WTC11 (cell line): ENCODE measurements around the gene PARS2. TPM values are rescaled to one million over a fixed set of nuclear protein-coding genes. Genes with fewer than 3 reads are reported as not detected.

Source experiments
- ATAC-seq: fragments of 200-7000 bp; cut with Tn5 transposase; 2 replicates; pipeline ENCODE4 v1.10.0; 2021; ENCODE audit warnings: mild to moderate bottlenecking, moderate library complexity
- CTCF ChIA-PET: fragments of 300-600 bp; sonication (Branson Sonifier 250); formaldehyde crosslinking; loops from one replicate; lab custom pipeline; 2021; ENCODE audit warnings: antibody characterized with exemption; lab: Charles Lee
- POLR2A ChIA-PET: fragments of 350-600 bp; sonication (Branson Sonifier 250); formaldehyde crosslinking; loops from one replicate; lab custom pipeline; 2021; ENCODE audit warnings: antibody characterized with exemption; lab: Charles Lee
- DNase-seq: peaks from one replicate; pipeline ENCODE4 v3.0.0; 2021; ENCODE audit warnings: low spot score
- H3K27ac Mint-ChIP-seq: 2 replicates; pipeline ENCODE4 v1.8.0; 2021; ENCODE audit warnings: mixed read lengths
- H3K27me3 Mint-ChIP-seq: 2 replicates; pipeline ENCODE4 v1.8.0; 2021; ENCODE audit warnings: low read depth, mild to moderate bottlenecking, moderate library complexity, mixed read lengths
- H3K36me3 Mint-ChIP-seq: 2 replicates; pipeline ENCODE4 v1.8.0; 2021; ENCODE audit warnings: mixed read lengths
- H3K4me1 Mint-ChIP-seq: 2 replicates; pipeline ENCODE4 v1.8.0; 2022; ENCODE audit warnings: mixed read lengths
- H3K4me3 Mint-ChIP-seq: 2 replicates; pipeline ENCODE4 v1.8.0; 2021; ENCODE audit warnings: mild to moderate bottlenecking, moderate library complexity, mixed read lengths
- H3K9me3 Mint-ChIP-seq: 2 replicates; pipeline ENCODE4 v1.8.0; 2021; ENCODE audit warnings: mixed read lengths
- ATF1 ChIP-seq: sonication (generic); formaldehyde crosslinking; IDR thresholded peaks from 2 replicates; pipeline ENCODE4 v1.8.1; 2023; ENCODE audit warnings: mild to moderate bottlenecking, moderate library complexity, missing genetic modification reagents
- ATF3 ChIP-seq: sonication (generic); formaldehyde crosslinking; conservative IDR thresholded peaks from 2 replicates; pipeline ENCODE4 v1.8.1; 2022; ENCODE audit warnings: mild to moderate bottlenecking, missing genetic modification reagents
- CBFB ChIP-seq: sonication (generic); formaldehyde crosslinking; IDR thresholded peaks from 2 replicates; pipeline ENCODE4 v1.8.1; 2022; ENCODE audit warnings: mild to moderate bottlenecking, low read depth, missing genetic modification reagents
- ESRRA ChIP-seq: sonication (generic); formaldehyde crosslinking; IDR thresholded peaks from 2 replicates; pipeline ENCODE4 v1.8.1; 2022; ENCODE audit warnings: mild to moderate bottlenecking, missing genetic modification reagents, borderline replicate concordance
- FOXJ3 ChIP-seq: sonication (generic); formaldehyde crosslinking; IDR thresholded peaks from 2 replicates; pipeline ENCODE4 v1.9.0; 2021; ENCODE audit warnings: missing genetic modification reagents, mild to moderate bottlenecking, borderline replicate concordance
- GABPB1 ChIP-seq: sonication (generic); formaldehyde crosslinking; IDR thresholded peaks from 2 replicates; pipeline ENCODE4 v1.8.1; 2023; ENCODE audit warnings: mild to moderate bottlenecking, missing genetic modification reagents
- GRHL2 ChIP-seq: fragments of 250-450 bp; sonication (Bioruptor Pico); IDR thresholded peaks from 2 replicates; pipeline ENCODE4 v1.8.0; 2022; ENCODE audit warnings: mild to moderate bottlenecking, moderate library complexity; ENCODE audit not compliant: insufficient replicate concordance, severe bottlenecking
- NR1H2 ChIP-seq: sonication (generic); formaldehyde crosslinking; IDR thresholded peaks from 2 replicates; pipeline ENCODE4 v1.9.0; 2021; ENCODE audit warnings: mild to moderate bottlenecking, moderate library complexity, missing genetic modification reagents
- ZNF121 ChIP-seq: sonication (generic); formaldehyde crosslinking; IDR thresholded peaks from 2 replicates; pipeline ENCODE4 v1.8.0; 2023; ENCODE audit warnings: missing genetic modification reagents
- ZNF138 ChIP-seq: sonication (generic); formaldehyde crosslinking; conservative IDR thresholded peaks from 2 replicates; pipeline ENCODE4 v1.8.1; 2022; ENCODE audit warnings: mild to moderate bottlenecking, moderate library complexity, missing genetic modification reagents
- ZNF263 ChIP-seq: sonication (generic); formaldehyde crosslinking; IDR thresholded peaks from 2 replicates; pipeline ENCODE4 v1.8.1; 2022; ENCODE audit warnings: low read depth, mild to moderate bottlenecking, moderate library complexity, missing genetic modification reagents
- ZNF317 ChIP-seq: sonication (generic); formaldehyde crosslinking; IDR thresholded peaks from 2 replicates; pipeline ENCODE4 v1.8.1; 2023; ENCODE audit warnings: low read depth, mild to moderate bottlenecking, moderate library complexity, missing genetic modification reagents, borderline replicate concordance
- ZNF396 ChIP-seq: fragments of 250-450 bp; sonication (Bioruptor Pico); IDR thresholded peaks from 2 replicates; pipeline ENCODE4 v1.8.0; 2021; ENCODE audit warnings: mild to moderate bottlenecking, moderate library complexity, borderline replicate concordance
- ZNF532 ChIP-seq: fragments of 250-450 bp; sonication (Bioruptor Pico); IDR thresholded peaks from 2 replicates; pipeline ENCODE4 v1.9.0; 2021; ENCODE audit warnings: mild to moderate bottlenecking, borderline replicate concordance
- total RNA-seq: library from RNA; stranded (reverse); gene quantifications from 3 replicates; pipeline ENCODE4 v1.2.3, GENCODE V29; 2021
- TF ChIP-seq, protein P1 (sequence below): sonication (generic); formaldehyde crosslinking; IDR thresholded peaks from 2 replicates; pipeline ENCODE4 v1.8.0; 2023; ENCODE audit warnings: missing genetic modification reagents
- TF ChIP-seq, protein P2 (sequence below): sonication (generic); formaldehyde crosslinking; IDR thresholded peaks from 2 replicates; pipeline ENCODE4 v1.8.1; 2022; ENCODE audit warnings: low read depth, mild to moderate bottlenecking, moderate library complexity, missing genetic modification reagents, borderline replicate concordance
- TF ChIP-seq, protein P3 (sequence below): sonication (generic); formaldehyde crosslinking; IDR thresholded peaks from 2 replicates; pipeline ENCODE4 v1.8.1; 2023; ENCODE audit warnings: mild to moderate bottlenecking, missing genetic modification reagents, moderate library complexity

The PARS2 gene
- total RNA-seq, 1 experiment from 2014 or later: 11.5 TPM

- no peaks in the 10 kb centered on the region for H3K9me3 Mint-ChIP-seq
- TF ChIP-seq ZNF396 (CRISPR knock-in tag): no peak
- no peak for TF ChIP-seq NR1H2 (CRISPR knock-in tag)
- TF ChIP-seq, protein P1, sequence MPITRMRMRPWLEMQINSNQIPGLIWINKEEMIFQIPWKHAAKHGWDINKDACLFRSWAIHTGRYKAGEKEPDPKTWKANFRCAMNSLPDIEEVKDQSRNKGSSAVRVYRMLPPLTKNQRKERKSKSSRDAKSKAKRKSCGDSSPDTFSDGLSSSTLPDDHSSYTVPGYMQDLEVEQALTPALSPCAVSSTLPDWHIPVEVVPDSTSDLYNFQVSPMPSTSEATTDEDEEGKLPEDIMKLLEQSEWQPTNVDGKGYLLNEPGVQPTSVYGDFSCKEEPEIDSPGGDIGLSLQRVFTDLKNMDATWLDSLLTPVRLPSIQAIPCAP (CRISPR knock-in tag): no peak
- no peak for TF ChIP-seq ZNF138 (CRISPR knock-in tag)
- TF ChIP-seq, protein P2, sequence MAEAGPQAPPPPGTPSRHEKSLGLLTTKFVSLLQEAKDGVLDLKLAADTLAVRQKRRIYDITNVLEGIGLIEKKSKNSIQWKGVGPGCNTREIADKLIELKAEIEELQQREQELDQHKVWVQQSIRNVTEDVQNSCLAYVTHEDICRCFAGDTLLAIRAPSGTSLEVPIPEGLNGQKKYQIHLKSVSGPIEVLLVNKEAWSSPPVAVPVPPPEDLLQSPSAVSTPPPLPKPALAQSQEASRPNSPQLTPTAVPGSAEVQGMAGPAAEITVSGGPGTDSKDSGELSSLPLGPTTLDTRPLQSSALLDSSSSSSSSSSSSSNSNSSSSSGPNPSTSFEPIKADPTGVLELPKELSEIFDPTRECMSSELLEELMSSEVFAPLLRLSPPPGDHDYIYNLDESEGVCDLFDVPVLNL (CRISPR knock-in tag): no peak
- no peak for TF ChIP-seq FOXJ3 (CRISPR knock-in tag)
- TF ChIP-seq ZNF317 (CRISPR knock-in tag): no peak
- no peak for TF ChIP-seq GRHL2 (CRISPR knock-in tag)
- TF ChIP-seq ATF1: no peak
- TF ChIP-seq ATF3 (CRISPR knock-in tag): no peak
- no peak for TF ChIP-seq GABPB1
- no peak for TF ChIP-seq ZNF532 (CRISPR knock-in tag)
- TF ChIP-seq ESRRA (CRISPR knock-in tag): no peak
- TF ChIP-seq ZNF121 (CRISPR knock-in tag): no peak
- no peak for TF ChIP-seq ZNF263 (CRISPR knock-in tag)
- TF ChIP-seq, protein P3, sequence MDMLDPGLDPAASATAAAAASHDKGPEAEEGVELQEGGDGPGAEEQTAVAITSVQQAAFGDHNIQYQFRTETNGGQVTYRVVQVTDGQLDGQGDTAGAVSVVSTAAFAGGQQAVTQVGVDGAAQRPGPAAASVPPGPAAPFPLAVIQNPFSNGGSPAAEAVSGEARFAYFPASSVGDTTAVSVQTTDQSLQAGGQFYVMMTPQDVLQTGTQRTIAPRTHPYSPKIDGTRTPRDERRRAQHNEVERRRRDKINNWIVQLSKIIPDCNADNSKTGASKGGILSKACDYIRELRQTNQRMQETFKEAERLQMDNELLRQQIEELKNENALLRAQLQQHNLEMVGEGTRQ (CRISPR knock-in tag): no peak
- TF ChIP-seq CBFB (CRISPR knock-in tag): no peak
- no peaks in the 10 kb centered on the region for H3K36me3 Mint-ChIP-seq
- ATAC-seq (no peak), DNase-seq (no peak)
- H3K27me3 Mint-ChIP-seq: peaks cover 7% of the 10 kb centered on the region; the same call in 1 of the 2 replicates
- H3K27ac Mint-ChIP-seq: no peak overlapping the region
- H3K4me3 Mint-ChIP-seq: no peak overlapping the region
- ChIA-PET CTCF (interaction anchor here (1.2 to 2.6 kb wide), 3 partner anchors 11 to 323 kb away, joined by 3 to 11 read pairs (median 4); partner anchors contain the start of gene TTC22), POLR2A (no interaction called here)
- H3K4me1 Mint-ChIP-seq: peaks cover 27% of the 10 kb centered on the region
Measured at GRCh38 chr1:54811739-54812655, 47.7 kb upstream of the PARS2 start.
